Cardiac fibroblast (primary cell): ENCODE measurements around the gene SLC43A1.
A peak's percentile ranks its signal among the peaks of the same experiment; 100 is the strongest.

Source experiments
- DNase-seq, 2 donors: peaks; one replicate each; pipeline versions ENCODE4 v3.0.0 to v3.0.0-alpha.2; 2010; ENCODE audit warnings: low read depth in 2 of 2
- H3K4me3 ChIP-seq, 2 donors: replicated peaks in 1 of 2; 1 replicate in 1 of 2; 2 replicates in 1 of 2; pipeline ENCODE4 v1.5.1; 2011; ENCODE audit warnings: low read depth in 2 of 2, low read length in 2 of 2, mild to moderate bottlenecking in 2 of 2, moderate library complexity in 1 of 2
- TF ChIP-seq, protein P1 (sequence below): IDR thresholded peaks from one replicate; pipeline ENCODE4 v1.5.1; 2011; ENCODE audit warnings: low read depth, mild to moderate bottlenecking, low read length, inconsistent platforms

SLC43A1 gene

DNA sequence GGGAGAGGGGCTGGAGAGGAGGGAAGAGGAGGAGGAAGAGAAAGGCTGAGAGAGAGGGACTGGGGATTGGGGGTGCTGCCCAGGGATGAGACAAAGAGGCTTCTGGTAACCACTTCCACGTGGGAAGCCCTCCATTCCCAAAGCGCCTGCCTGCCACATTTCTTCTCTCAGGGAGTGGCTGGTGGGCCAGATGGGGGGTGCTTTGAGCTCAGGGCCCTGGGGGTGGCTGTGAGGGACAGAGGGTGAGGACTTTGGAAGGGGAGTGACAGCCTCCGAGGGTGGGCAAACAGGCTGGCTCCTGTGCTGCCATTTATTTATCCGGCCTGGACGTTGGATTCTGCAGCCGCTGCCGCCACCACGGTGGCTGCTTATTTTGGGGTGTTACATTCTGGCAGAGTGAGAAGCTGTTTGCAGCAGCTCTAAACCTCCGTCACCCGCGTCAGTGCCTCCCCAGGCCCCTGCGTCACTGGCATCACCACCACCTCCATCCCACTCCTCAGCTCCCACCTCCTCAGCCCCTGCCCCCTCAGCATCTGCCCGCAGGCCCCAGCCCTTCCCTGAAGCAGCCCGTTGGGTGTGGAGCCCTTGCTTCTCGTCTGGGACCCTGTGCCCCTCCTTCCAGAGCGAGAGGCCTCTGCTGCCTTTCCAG, 53.5 kb downstream of the SLC43A1 start:
- TF ChIP-seq, protein P1, sequence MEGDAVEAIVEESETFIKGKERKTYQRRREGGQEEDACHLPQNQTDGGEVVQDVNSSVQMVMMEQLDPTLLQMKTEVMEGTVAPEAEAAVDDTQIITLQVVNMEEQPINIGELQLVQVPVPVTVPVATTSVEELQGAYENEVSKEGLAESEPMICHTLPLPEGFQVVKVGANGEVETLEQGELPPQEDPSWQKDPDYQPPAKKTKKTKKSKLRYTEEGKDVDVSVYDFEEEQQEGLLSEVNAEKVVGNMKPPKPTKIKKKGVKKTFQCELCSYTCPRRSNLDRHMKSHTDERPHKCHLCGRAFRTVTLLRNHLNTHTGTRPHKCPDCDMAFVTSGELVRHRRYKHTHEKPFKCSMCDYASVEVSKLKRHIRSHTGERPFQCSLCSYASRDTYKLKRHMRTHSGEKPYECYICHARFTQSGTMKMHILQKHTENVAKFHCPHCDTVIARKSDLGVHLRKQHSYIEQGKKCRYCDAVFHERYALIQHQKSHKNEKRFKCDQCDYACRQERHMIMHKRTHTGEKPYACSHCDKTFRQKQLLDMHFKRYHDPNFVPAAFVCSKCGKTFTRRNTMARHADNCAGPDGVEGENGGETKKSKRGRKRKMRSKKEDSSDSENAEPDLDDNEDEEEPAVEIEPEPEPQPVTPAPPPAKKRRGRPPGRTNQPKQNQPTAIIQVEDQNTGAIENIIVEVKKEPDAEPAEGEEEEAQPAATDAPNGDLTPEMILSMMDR = no peak
- DNase-seq = no peak
- no peak overlapping the region for H3K4me3 ChIP-seq

DNA sequence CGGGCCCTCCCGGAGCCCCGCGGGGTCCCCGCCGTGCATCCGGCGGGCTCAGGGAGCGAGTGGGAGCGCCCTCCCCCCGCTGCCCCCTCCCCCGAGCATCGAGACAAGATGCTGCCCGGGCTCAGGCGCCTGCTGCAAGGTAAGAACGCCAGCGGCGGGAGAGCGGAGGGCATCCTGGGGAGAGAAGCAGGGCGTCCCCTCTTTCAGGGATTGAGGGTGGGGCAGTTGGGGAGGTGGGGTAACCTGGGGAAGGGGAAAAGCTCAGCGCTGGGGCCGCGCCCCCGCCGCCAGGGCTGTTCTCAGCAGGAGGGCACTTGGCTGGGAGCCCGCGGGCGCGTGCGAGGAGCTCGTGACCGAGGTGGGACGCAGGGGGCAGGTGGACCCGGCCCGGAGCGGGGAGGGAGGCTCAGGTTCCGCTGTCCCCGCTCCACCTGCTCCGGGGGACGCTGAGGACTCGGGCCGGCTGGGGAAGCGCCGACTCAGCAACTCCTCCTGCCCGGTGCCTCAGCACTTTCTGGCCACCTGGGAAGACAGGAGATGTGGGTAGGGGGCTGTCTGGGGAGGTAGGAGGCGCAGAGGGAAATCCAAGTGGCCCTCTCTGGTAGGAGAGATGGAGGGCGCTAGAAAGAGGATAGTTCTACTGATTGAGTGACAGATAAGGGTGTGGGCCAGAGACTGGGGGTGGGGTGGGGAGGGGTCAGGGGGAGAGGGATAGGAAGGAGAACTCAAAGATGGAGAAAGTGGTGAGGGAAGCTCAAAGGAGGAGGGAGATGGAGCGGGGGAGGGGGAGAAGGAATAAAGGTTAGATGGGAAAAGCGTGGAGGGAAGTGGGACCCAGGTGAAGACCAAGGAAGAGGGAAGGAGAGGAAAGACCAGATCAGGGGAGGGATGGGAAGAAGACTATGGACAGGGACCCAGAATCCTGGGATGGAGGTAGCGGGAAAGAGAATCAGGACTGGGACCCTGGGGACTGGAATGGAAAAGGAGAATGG, 54.4 kb downstream of the SLC43A1 start:
- TF ChIP-seq, protein P1 = no peak
- DNase-seq = no peak
- H3K4me3 ChIP-seq = peak overlapping the region; percentile 26 to 45

DNA sequence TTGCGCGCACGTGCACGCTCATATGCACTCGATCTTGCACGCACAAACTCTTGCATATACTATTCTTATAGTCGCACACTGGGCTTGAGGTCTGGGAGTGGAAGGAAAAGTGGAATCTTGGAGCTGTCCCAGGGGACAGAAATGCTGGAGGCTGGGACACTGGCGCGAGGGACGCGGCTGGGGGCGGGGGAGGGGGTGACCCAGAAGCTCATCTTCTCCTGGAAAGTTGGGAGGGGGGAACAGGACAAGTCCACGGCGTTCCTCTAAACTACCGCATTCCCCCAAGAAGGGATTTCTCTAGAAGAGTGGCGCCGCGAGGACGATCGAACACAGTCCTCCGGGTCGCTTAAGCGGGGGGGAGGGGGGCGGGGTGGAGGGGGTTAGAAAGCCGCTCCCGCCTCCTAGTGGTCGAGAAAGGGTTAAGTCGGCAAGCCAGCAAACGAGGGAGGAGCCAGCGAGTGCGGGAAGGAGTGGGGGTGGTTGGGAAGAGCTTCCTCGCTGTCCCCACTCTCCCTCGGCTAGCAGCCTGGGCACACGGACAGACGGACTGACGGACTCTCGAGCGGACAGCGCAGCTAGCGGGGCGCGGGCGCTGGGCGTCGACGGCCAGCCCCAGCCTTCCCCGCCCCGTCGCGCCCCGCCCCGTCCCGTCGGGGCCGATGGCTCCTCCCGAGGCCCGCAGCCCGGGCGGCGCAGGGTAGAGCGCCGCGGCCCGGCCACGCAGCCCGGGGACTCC, 55.3 kb downstream of the SLC43A1 start, which contains the start of gene RTN4RL2:
Gene RTN4RL2, plus strand, starts transcription at position 507 of the 736 bp plus-strand sequence. CDS start 338 bp downstream, outside the sequence.
- TF ChIP-seq, protein P1 = no peak
- DNase-seq = peak; percentile 32 to 58
- H3K4me3 ChIP-seq = peak within 1 kb of the TSS; percentile 47 to 48

DNA sequence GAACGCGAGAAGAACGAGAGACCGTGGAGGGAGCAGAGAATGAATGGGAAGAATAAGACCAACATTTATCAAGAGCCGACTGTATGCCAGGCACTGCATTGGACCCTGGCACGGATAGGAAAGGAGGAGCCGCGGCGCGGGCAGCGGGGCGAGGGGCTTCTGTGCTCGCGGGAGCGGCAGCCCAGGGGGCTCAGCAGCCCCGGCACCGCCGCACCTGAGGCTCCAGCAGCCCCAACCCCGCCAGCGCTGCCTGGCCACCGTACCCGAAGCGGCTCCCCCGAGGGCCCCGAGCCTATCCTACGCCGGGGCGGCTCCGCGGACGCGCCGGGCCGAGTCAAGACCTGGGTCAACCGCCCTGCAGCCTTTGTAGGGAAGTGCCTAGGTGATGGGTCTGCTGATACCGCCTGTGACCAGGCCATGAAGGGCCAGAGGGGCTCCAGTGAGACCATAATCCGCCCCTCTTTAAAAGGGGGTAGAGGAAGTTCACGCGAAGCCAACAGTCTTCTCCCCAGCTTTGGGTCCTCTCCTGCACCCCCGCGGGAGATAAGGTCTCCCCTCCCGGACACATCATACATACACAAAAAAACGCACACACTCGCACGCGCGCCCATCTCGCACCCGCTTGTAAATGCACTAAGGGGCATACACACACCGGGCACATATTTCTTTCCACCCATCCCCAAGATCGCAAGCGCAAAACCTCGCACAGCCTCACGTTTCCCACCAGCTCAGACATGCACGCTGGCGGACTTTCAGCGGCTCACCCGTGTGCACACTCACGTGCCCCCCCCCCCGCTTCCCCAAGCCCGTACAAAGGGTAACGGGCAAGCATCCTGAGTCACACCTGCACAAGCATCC, 56.1 kb downstream of the SLC43A1 start:
- TF ChIP-seq, protein P1 = no peak
- DNase-seq = no peak
- peak overlapping the region; percentile 11 to 26 for H3K4me3 ChIP-seq

DNA sequence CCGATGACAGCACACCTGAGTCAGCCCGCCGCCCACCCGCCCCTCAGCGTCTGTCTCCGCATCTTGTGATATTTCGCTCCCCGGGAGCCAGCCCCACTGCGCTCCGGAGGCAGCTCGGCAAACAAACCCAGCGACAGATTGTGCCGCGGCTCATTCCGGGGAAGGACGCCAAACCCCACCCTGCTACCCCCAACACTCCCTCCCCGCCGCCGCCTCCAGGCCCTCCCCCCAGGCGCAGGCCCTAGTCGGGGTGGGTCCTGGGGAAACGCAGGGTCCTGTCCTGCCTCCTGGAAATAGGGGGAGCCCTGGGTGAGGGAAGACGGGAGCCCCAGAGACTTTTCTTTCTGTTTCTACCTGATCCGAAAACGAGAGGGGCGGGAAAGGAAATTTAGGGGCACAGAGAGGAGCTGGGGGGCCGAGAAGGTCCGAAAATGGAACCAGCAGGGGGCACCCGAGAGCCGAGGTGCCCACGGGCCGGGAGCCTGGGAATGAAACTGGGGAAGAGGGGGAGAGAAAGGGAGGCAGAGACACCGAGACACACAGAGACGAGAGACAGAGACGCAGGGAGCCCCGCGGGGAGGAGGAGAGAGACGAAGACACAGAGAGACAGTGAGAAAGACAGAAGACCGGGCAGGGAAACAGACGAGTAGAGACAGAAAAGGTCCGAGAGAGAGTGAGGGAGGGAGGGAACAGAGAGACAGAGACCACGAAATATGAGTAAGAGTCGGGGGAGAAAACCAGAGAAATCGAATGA, 56.9 kb downstream of the SLC43A1 start:
- TF ChIP-seq, protein P1 = peak; percentile 77
- peak in 1 of 2 donors; percentile 29 for DNase-seq
- peak overlapping the region; percentile 26 to 28 for H3K4me3 ChIP-seq
